Measurements from ENCODE around the gene METRN.

Gene METRN

GRCh38 chr16:706189-707061 is 8.5 kb upstream of the METRN start:
- H3K27ac ChIP-seq, result no peak overlapping the region
- H3K4me3 ChIP-seq (ENCODE audit: low read depth, low read length), result no peak overlapping the region

GRCh38 chr16:707062-707538 is 7.8 kb upstream of the METRN start:
- H3K27me3 ChIP-seq (ENCODE audit: control insufficient read depth, insufficient read depth, low read length), result peaks cover 7% of the 10 kb centered on the region

More at GRCh38 chr16:706189-707061, 8.5 kb upstream of the METRN start:
- H3K36me3 ChIP-seq (ENCODE audit: control insufficient read depth, insufficient read depth, low read length), result no peaks in the 10 kb centered on the region
- H3K9me3 ChIP-seq (ENCODE audit: control insufficient read depth, low read length), result no peaks in the 10 kb centered on the region
- TF ChIP-seq, protein P1, sequence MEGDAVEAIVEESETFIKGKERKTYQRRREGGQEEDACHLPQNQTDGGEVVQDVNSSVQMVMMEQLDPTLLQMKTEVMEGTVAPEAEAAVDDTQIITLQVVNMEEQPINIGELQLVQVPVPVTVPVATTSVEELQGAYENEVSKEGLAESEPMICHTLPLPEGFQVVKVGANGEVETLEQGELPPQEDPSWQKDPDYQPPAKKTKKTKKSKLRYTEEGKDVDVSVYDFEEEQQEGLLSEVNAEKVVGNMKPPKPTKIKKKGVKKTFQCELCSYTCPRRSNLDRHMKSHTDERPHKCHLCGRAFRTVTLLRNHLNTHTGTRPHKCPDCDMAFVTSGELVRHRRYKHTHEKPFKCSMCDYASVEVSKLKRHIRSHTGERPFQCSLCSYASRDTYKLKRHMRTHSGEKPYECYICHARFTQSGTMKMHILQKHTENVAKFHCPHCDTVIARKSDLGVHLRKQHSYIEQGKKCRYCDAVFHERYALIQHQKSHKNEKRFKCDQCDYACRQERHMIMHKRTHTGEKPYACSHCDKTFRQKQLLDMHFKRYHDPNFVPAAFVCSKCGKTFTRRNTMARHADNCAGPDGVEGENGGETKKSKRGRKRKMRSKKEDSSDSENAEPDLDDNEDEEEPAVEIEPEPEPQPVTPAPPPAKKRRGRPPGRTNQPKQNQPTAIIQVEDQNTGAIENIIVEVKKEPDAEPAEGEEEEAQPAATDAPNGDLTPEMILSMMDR (IDR thresholded peaks at IDR 0.05), result no peak
- H3K79me2 ChIP-seq, result peaks cover 28% of the 10 kb centered on the region
- no peak overlapping the region for H3K4me2 ChIP-seq (ENCODE audit: low read length)
- H3K27me3 ChIP-seq (ENCODE audit: control insufficient read depth, insufficient read depth, low read length), result peaks cover 13% of the 10 kb centered on the region
- H3K4me1 ChIP-seq, result peaks cover 5% of the 10 kb centered on the region
- H2AFZ ChIP-seq, result peak overlapping the region; percentile 60
- H3K9ac ChIP-seq, result no peak overlapping the region

GRCh38 chr16:708019-708418 is 6.9 kb upstream of the METRN start:
- no peak overlapping the region for H3K9ac ChIP-seq
- no peak overlapping the region for H3K4me2 ChIP-seq (ENCODE audit: low read length)
- TF ChIP-seq, protein P1 (IDR thresholded peaks at IDR 0.05), result no peak
- H3K27me3 ChIP-seq (ENCODE audit: control insufficient read depth, insufficient read depth, low read length), result peaks cover 7% of the 10 kb centered on the region
- H3K36me3 ChIP-seq (ENCODE audit: control insufficient read depth, insufficient read depth, low read length), result no peaks in the 10 kb centered on the region
- no peaks in the 10 kb centered on the region for H3K9me3 ChIP-seq (ENCODE audit: control insufficient read depth, low read length)
- no peak overlapping the region for H3K4me3 ChIP-seq (ENCODE audit: low read depth, low read length)
- no peak overlapping the region for H2AFZ ChIP-seq
- peaks cover 5% of the 10 kb centered on the region for H3K4me1 ChIP-seq
- H3K27ac ChIP-seq, result no peak overlapping the region
- peaks cover 14% of the 10 kb centered on the region for H3K79me2 ChIP-seq

More at GRCh38 chr16:707062-707538, 7.8 kb upstream of the METRN start:
- TF ChIP-seq, protein P1 (IDR thresholded peaks at IDR 0.05), result no peak
- Histone ChIP-seq H3K9me3 (ENCODE audit: control insufficient read depth, low read length) (no peaks in the 10 kb centered on the region), H3K36me3 (ENCODE audit: control insufficient read depth, insufficient read depth, low read length) (no peaks in the 10 kb centered on the region), H2AFZ (no peak overlapping the region), H3K4me2 (ENCODE audit: low read length) (no peak overlapping the region), H3K27ac (no peak overlapping the region), H3K9ac (no peak overlapping the region), H3K4me1 (peaks cover 5% of the 10 kb centered on the region), H3K4me3 (ENCODE audit: low read depth, low read length) (no peak overlapping the region), H3K79me2 (peaks cover 24% of the 10 kb centered on the region)

- Histone ChIP-seq H3K4me2 (ENCODE audit: low read length) (no peak overlapping the region), H3K27ac (no peak overlapping the region), H3K36me3 (ENCODE audit: control insufficient read depth, insufficient read depth, low read length) (no peaks in the 10 kb centered on the region), H3K79me2 (peaks cover 5% of the 10 kb centered on the region), H3K27me3 (ENCODE audit: control insufficient read depth, insufficient read depth, low read length) (peaks cover 7% of the 10 kb centered on the region), H3K9me3 (ENCODE audit: control insufficient read depth, low read length) (no peaks in the 10 kb centered on the region), H3K9ac (no peak overlapping the region), H3K4me3 (ENCODE audit: low read depth, low read length) (no peak overlapping the region), H2AFZ (no peak overlapping the region), H3K4me1 (peaks cover 5% of the 10 kb centered on the region)
- TF ChIP-seq, protein P1 (IDR thresholded peaks at IDR 0.05), result no peak
Observed at GRCh38 chr16:708959-709358, 6.0 kb upstream of the METRN start.
